ENCODE data around the gene CYGB.

- TF ChIP-seq CTCF (IDR thresholded peaks at IDR 0.05) (no peak), POLR2A (IDR thresholded peaks at IDR 0.05) (no peak)
Measured at GRCh38 chr17:76573096-76573495, 35.6 kb upstream of the CYGB start.

Measured in adrenal gland (tissue), 5 donors.